GM12874 (cell line): ENCODE results near the gene DNAJC18.

Source experiments
- TF ChIP-seq, protein P1 (sequence below): IDR thresholded peaks from 2 replicates; pipeline ENCODE4 v1.5.1; 2011; ENCODE audit warnings: low read depth, mild to moderate bottlenecking, control low read depth, low read length, moderate library complexity; ENCODE audit not compliant: insufficient read depth

The DNAJC18 gene

DNA sequence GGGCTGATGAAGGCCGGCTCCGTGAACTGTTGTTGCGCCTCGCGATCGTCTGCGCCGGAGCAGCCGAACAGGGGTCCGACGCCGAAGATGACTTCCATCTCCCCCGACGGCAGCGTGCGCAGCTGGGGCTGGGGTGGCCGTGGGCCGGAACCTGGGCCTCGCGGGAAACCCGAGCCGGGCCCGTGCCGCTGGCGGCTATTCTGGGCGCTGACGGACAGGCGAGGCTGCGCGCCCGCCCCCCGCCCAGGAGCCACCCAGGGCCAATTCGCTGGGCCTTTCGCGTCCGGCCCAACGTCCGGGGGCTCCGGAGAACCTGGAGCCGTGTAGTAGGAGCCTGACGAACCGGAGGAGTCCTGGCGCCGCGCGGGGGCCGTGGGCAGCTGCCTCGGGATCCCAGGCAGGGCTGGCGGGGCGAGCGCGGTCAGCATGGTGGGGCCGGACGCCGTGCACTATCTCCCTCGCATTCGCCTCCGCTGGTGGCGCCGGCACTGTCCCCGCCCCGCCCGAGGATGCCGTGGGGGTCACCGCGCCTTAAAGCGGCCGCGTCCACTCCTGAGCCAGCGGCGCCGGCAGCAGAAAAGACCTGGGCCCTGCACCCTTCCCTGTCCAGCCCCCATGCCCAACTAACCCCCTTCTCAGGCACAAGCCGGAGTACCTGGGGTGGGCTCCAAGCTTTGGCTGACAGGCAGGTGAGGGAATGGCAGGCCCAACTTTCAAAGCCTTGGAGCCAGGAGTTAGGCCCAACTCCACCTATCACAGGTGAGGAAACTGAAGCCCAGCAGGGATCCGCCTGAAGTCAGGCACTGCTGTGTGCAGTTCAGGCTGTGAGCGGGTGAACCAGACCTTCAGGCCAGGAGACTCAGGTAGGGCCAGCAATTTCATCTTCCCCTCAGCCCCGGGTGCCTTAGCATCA, 44.4 kb downstream of the DNAJC18 start, which contains the start of gene PROB1:
PROB1 (minus strand) TSS at position 451 of the 913 bp plus-strand sequence; CDS start at position 428, 23 bp downstream.
- TF ChIP-seq, protein P1, sequence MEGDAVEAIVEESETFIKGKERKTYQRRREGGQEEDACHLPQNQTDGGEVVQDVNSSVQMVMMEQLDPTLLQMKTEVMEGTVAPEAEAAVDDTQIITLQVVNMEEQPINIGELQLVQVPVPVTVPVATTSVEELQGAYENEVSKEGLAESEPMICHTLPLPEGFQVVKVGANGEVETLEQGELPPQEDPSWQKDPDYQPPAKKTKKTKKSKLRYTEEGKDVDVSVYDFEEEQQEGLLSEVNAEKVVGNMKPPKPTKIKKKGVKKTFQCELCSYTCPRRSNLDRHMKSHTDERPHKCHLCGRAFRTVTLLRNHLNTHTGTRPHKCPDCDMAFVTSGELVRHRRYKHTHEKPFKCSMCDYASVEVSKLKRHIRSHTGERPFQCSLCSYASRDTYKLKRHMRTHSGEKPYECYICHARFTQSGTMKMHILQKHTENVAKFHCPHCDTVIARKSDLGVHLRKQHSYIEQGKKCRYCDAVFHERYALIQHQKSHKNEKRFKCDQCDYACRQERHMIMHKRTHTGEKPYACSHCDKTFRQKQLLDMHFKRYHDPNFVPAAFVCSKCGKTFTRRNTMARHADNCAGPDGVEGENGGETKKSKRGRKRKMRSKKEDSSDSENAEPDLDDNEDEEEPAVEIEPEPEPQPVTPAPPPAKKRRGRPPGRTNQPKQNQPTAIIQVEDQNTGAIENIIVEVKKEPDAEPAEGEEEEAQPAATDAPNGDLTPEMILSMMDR = no peak

DNA sequence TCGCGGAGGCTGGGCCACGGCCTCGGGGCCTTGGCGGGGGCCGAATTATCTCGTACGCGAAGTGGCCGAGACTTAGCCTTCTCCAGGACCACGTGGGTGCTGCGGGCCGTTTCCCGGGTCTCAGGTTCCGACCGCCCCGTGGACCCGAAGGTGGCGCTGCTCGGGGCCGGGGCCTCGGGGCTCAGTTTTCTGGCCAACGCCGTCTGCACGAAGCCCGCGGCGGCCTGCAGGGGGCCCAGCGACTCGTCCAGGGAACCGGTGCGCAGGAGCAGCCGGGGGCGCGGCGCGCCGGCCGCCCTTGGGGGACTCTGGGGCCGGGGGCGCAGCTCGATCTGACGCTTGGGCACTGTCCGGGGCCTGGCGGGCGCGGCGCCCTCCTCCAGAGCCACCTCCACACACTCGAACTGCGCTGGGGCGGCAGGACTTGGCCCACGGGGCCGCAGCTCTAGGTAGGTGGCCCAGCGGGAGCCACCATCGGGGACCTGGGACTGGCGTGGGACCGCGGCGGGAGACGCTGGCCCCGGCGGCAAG, 45.1 kb downstream of the DNAJC18 start:
- TF ChIP-seq, protein P1 = peak; percentile 89

DNA sequence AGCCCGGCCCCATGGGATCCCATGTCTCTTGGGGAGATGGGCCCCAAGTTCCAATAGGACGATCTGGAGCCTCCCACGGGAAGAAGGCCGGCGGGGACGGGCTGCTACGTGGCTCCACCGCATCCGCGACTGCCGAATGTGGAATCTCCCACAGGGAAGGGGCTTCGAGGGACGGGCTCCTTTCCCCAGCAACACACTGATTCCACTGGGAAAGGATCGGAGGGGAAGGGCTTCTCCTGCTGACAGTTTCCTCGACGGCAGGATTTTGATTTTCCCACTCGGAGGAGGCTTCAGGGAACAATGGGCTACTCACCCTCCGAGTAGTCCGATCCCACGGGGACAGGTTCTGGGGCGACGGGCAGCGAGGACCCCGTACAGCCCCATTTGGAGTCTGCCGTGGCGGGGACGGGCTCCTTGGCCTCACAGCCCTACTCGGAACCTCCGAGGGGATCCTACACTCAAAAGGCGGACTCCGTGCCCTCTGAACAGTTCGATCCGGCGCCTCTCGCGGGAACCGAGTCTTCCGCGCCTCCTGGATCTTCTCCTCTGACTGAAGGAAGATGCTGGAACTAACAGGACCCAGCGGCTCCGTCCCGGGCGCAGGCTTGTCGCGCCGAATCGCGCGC, 45.7 kb downstream of the DNAJC18 start:
- TF ChIP-seq, protein P1 = no peak

DNA sequence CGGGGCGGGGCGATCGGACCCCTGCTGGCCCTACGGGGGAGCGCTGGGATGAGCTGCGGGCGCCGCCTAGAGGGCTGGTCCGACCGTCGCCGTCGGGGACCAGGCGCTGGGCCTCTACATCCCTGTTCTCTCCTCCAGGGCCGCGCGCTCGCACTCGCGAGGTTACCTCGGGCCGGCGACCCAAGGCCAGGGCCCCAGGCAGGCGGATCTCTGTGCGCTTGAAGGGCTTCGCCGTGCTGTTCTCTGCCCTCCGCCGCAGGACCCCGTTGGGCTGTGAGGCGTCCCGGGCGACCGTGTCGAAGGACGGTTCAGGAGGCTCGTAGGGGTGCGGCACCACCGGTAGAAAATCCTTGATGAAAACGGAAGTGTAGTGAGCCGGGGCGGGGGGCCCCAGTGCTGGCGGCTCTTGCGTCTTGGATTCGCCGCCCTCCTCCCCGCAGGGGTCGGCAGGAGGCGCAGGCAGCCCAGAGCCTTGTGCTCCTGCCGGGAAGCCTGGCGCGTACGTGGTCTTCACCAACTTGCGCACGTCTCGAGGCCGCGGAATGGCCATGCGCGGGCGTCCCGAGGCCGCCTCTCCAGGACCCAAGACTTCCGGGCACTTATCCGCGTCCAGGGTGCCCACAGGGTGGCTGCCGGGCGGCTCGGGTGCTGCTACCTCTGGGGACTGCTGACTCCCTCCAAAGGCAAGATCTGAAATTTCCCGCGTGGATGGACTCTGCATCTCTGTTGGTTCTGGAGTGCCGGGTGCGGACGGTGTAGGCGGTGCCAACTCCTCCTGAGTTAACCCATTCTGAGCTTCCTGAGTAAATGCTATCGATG, 46.4 kb downstream of the DNAJC18 start:
- TF ChIP-seq, protein P1 = peak; percentile 98

DNA sequence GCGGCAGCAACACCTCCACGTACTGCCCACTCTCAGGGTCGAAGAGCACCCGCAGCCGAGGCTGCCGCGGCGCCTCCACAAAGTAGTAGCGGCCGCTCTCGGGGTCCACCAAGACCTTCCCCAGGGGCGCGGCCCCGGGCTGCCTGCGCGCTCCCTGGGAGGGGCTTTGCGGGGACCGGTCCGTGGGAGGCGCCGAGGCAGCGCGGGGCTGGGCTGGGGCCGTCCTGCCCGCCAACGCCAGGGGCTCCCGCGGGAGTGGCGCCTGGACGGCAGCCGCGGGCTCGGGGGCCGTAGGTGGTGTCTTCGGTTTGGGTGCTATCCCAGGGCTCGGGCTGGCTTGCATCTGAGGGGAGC, 47.0 kb downstream of the DNAJC18 start:
- TF ChIP-seq, protein P1 = no peak

DNA sequence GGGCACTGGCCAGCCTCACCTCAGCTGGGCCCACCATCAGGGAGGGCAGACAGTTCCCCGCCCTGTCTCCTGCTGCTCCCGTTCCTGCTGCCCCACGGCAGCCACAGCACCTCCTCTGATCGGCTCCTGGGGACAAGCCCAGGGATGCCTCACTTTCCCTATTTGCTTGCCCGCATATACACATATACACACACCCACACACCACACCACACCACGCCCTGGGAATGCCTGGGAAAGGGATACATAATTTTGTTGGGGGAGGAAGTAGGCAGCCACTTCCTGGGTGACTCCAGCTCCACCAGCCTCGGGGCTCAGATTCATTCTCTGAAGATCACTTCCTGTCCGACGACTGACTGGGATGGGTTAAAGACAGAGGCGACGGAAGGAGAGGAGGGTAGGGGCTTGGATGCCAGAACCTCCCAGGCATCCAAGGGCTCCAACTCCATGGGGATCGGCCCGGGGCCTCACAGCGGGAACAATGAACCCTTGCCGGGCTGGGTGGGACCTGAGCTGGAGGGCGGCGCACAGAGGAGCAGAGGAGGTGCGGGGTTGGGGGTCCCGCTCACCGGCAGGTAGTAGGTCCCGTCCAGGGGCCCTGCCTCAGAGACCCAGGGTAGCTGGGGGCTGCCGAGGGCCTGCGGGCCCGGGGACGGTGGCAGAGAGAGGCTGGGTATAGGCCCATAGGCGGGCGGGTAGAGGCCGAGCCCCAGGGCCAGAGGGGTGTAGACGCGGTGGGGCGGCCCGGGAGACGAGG, 47.6 kb downstream of the DNAJC18 start:
- TF ChIP-seq, protein P1 = no peak
